Gastroesophageal sphincter (tissue), 3 donors: ENCODE data around the gene SH3PXD2A.

ENCODE experiments used
- EP300 ChIP-seq: sonication (generic); formaldehyde crosslinking; IDR thresholded peaks from one replicate; pipeline ENCODE4 v1.6.1; 2017; ENCODE audit warnings: antibody characterized with exemption, mild to moderate bottlenecking
- POLR2A ChIP-seq, 2 donors: fragments of 450-650 bp; IDR thresholded peaks; one replicate each; pipeline ENCODE4 v1.6.1; 2017; ENCODE audit warnings: antibody characterized with exemption in 2 of 2, mild to moderate bottlenecking in 2 of 2, moderate library complexity in 1 of 2
- POLR2AphosphoS5 ChIP-seq: sonication (generic); formaldehyde crosslinking; IDR thresholded peaks from one replicate; pipeline ENCODE4 v1.6.1; 2017; ENCODE audit warnings: antibody characterized with exemption
- TF ChIP-seq, protein P1 (sequence below), 4 experiments: fragments of 200-600 bp in 2 of 4; fragments of 450-650 bp in 2 of 4; sonication (generic) in 1 of 4; IDR thresholded peaks; one replicate each; pipeline ENCODE4 v1.5.1; 2017 to 2019; ENCODE audit warnings: antibody characterized with exemption in 4 of 4, mild to moderate bottlenecking in 2 of 4, moderate library complexity in 2 of 4

DNA sequence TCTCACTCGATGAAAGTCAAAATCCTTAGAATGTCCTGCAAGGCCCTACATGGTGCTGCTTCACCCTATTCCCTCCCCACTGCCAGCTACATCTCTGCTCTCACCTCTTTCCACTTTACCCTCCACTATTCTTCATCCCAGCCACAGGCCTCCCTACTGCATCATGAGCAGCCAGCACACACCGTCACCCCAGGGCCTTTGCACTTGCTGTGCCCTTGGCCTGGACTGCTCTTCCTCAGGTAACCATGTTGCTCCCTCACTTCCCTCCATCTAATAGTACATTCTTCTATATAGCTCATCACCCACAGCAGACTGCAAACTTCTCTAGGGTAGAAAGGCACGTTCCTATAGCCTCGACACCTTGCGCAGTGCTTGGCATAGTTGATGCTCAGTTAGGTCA is 167.7 kb downstream of the SH3PXD2A start:
- TF ChIP-seq, protein P1, sequence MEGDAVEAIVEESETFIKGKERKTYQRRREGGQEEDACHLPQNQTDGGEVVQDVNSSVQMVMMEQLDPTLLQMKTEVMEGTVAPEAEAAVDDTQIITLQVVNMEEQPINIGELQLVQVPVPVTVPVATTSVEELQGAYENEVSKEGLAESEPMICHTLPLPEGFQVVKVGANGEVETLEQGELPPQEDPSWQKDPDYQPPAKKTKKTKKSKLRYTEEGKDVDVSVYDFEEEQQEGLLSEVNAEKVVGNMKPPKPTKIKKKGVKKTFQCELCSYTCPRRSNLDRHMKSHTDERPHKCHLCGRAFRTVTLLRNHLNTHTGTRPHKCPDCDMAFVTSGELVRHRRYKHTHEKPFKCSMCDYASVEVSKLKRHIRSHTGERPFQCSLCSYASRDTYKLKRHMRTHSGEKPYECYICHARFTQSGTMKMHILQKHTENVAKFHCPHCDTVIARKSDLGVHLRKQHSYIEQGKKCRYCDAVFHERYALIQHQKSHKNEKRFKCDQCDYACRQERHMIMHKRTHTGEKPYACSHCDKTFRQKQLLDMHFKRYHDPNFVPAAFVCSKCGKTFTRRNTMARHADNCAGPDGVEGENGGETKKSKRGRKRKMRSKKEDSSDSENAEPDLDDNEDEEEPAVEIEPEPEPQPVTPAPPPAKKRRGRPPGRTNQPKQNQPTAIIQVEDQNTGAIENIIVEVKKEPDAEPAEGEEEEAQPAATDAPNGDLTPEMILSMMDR (IDR thresholded peaks at IDR 0.05) = no peak
- no peak for TF ChIP-seq POLR2AphosphoS5
- no peak for TF ChIP-seq POLR2A (IDR thresholded peaks at IDR 0.05)
- TF ChIP-seq EP300 = no peak
